ENCODE results near the gene HNRNPA0.

DNA sequence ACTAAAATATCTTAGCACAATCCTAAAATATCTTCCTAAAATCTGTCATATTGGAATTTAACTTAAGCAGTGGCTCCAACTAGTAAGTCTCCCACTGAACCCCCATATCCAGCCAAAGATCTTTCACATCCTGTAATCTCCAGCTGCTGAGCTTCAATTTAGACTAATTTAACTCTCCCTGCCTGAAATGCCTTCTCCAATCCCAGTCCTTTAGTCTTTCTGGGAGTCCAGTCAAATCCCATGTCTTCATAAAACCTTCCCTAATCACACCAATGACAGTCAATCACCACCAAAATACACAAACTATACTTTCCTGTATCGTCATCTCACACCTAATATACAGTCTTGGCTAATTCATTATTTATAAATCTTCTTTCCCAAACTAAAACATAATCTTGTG is 17.7 kb downstream of the HNRNPA0 start:
- TF ChIP-seq, protein P1, sequence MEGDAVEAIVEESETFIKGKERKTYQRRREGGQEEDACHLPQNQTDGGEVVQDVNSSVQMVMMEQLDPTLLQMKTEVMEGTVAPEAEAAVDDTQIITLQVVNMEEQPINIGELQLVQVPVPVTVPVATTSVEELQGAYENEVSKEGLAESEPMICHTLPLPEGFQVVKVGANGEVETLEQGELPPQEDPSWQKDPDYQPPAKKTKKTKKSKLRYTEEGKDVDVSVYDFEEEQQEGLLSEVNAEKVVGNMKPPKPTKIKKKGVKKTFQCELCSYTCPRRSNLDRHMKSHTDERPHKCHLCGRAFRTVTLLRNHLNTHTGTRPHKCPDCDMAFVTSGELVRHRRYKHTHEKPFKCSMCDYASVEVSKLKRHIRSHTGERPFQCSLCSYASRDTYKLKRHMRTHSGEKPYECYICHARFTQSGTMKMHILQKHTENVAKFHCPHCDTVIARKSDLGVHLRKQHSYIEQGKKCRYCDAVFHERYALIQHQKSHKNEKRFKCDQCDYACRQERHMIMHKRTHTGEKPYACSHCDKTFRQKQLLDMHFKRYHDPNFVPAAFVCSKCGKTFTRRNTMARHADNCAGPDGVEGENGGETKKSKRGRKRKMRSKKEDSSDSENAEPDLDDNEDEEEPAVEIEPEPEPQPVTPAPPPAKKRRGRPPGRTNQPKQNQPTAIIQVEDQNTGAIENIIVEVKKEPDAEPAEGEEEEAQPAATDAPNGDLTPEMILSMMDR (conservative IDR thresholded peaks at IDR 0.05 in 1 of 2, IDR thresholded peaks at IDR 0.05 in 1 of 2; ENCODE audit: extremely low read depth in 1 of 2, insufficient read depth in 1 of 2, low read depth in 1 of 2, low read length in 2 of 2): no peak
- no peak for TF ChIP-seq EZH2 (IDR thresholded peaks at IDR 0.05; ENCODE audit: borderline replicate concordance, low read length)

Measured in mammary epithelial cell (primary cell).